ENCODE measurements around the gene ABCF1.

Gene ABCF1

DNA sequence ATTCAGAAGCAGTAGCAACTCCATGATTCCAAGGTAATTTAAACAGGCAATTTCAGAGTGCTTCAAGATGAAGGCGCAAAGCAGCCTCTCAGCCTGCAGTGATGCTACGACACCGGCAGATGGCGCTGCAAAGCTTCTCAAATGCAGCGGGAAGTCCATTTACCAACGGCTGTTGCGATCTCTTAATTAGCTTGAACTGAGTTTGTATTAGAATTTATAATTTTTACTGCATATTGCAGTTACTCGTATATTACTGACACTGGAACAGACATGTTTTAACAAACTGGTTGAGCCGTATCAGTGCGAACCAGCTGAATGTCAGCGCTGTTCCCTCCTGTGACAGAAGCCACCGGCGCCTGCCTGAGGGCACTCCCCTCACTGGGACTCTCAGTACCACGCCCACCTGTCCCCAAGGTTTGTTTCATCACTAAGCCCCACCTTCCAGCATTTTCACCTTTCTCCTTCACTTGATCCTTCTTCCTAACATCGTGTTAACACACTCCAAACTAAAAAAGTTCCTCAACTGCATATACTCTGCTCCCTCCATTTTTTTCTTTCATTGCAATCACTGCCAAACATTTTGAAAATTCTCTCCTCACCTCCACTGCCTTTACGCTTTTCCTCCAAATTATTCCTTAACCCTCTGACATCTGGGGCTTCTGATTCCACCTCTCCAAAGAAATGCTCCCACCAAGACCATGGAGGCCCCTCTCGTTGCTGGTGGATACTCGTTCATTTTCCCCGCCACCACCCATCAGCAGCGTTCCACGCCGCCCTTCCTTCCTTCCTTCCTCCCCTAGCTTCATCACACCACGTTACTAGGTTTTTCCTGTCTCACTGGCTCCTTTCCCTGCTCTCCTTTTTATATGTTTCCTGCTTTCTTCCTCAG is 29.5 kb upstream of the ABCF1 start:
- DNase-seq (ENCODE audit: extremely low read depth, low read depth): no peak
- peak overlapping the region; percentile 18; the same call in 1 of the 2 replicates for H3K4me3 ChIP-seq (replicated peaks; ENCODE audit: low read depth, low read length)
- TF ChIP-seq, protein P1, sequence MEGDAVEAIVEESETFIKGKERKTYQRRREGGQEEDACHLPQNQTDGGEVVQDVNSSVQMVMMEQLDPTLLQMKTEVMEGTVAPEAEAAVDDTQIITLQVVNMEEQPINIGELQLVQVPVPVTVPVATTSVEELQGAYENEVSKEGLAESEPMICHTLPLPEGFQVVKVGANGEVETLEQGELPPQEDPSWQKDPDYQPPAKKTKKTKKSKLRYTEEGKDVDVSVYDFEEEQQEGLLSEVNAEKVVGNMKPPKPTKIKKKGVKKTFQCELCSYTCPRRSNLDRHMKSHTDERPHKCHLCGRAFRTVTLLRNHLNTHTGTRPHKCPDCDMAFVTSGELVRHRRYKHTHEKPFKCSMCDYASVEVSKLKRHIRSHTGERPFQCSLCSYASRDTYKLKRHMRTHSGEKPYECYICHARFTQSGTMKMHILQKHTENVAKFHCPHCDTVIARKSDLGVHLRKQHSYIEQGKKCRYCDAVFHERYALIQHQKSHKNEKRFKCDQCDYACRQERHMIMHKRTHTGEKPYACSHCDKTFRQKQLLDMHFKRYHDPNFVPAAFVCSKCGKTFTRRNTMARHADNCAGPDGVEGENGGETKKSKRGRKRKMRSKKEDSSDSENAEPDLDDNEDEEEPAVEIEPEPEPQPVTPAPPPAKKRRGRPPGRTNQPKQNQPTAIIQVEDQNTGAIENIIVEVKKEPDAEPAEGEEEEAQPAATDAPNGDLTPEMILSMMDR (IDR thresholded peaks at IDR 0.05; ENCODE audit: low read depth, low read length, missing control alignments): peak; percentile 99

DNA sequence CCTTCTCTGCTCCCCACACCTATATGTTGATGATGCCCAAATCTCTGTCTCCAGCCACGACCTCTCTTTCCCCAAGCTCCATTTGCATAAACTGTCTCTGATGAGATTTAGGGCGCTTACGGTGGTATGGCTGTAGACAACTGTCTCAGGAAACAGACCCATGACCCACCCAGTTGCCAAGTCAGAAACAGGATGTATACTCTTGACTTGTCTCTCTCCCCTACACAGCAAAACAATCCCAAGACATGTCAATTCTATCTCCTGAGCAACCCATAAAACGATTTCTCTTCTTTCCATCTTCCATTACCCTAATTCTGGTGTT is 28.9 kb upstream of the ABCF1 start:
- no peak for DNase-seq (ENCODE audit: extremely low read depth, low read depth)
- TF ChIP-seq, protein P1 (IDR thresholded peaks at IDR 0.05; ENCODE audit: low read depth, low read length, missing control alignments): no peak
- H3K4me3 ChIP-seq (replicated peaks; ENCODE audit: low read depth, low read length): no peak overlapping the region

DNA sequence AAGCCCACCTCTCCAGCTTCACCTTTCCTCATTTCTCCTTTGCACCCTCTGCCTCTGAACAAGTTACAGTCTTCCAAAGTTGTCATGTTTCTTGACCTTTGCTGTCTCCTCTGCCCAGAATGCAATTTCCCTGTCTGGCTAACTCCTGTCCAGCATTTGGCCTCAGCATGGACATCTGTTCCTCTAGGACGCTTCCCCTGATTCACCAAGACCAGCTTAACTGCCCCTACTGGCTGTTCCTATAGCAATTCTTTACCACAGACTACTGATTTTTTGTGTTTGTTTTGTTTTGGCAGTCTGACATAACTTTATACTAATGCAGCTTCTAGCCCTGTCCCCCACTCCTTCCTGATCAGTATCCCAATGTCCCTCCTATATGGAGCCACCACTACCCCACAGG is 28.3 kb upstream of the ABCF1 start:
- TF ChIP-seq, protein P1 (IDR thresholded peaks at IDR 0.05; ENCODE audit: low read depth, low read length, missing control alignments): no peak
- no peak overlapping the region for H3K4me3 ChIP-seq (replicated peaks; ENCODE audit: low read depth, low read length)
- no peak for DNase-seq (ENCODE audit: extremely low read depth, low read depth)

DNA sequence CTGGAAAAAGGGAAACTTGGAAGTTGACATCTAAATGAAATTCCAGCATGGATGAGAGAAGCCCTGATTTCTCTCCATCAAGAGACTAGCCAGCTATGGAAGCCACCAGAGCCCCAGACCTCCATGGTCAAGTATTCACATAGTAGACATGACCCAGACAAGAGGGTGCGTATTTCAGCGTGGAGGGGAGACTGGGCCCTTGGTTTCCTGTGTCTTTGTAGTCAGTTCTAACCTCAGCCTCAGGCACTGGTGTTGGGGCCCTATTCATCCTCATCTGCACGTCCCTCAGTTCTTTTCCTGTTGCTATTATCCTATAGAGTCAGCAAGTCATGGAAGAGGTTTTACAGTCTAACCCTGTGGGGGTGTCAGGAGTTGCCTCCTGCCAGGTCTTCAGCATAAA is 27.4 kb upstream of the ABCF1 start:
- DNase-seq (ENCODE audit: extremely low read depth, low read depth): no peak
- TF ChIP-seq, protein P1 (IDR thresholded peaks at IDR 0.05; ENCODE audit: low read depth, low read length, missing control alignments): no peak
- H3K4me3 ChIP-seq (replicated peaks; ENCODE audit: low read depth, low read length): no peak overlapping the region

DNA sequence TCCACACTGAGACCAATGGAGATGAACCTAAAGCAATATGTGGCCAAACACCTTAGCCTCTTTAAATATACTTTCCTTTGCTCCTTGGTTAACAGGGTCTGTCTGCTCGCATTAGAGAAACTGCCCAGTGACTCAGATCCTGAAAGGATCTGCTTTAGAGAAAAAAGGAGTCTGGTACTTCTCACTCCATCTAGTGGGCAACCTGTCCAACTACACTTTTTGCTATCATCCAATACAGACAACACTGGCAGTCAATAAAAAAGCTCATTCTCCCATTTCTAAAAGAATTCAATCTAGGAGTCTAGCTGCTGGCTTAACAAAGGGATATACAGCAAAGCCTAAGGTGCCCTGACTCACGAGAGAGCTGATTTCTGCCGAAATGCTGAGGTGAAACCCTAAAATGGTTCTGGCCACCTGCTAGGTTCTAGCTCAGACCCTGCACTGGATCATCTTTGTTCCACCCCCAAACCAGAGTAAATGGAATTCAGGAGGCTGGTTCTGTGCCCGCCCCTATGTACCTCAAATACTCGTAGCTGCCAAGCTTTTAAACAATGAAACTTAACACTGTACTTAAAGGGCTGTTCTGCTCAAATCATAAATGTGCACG is 26.5 kb upstream of the ABCF1 start:
- DNase-seq (ENCODE audit: extremely low read depth, low read depth): no peak
- TF ChIP-seq, protein P1 (IDR thresholded peaks at IDR 0.05; ENCODE audit: low read depth, low read length, missing control alignments): peak; percentile 74
- H3K4me3 ChIP-seq (replicated peaks; ENCODE audit: low read depth, low read length): no peak overlapping the region

DNA sequence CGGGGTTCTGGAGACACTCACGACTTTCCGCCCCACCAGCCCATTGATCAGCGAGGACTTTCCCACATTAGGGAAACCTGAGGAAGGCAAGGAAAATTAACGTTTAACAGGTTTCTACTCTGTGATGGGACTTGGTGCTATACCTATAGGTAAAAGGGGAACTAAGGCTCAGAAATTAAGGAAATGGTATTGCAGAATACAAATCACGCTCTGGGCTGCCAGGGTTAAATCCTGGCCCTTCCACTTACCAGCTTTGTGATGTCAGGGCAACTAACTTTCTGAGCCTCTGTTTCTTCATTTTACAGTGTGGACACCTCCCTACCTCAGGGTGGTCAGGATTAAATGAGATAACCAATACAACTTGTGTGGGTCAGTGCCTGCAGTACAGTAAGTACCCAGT is 23.8 kb upstream of the ABCF1 start:
- DNase-seq (ENCODE audit: extremely low read depth, low read depth): no peak
- H3K4me3 ChIP-seq (replicated peaks; ENCODE audit: low read depth, low read length): no peak overlapping the region
- TF ChIP-seq, protein P1 (IDR thresholded peaks at IDR 0.05; ENCODE audit: low read depth, low read length, missing control alignments): no peak
